GM21737 (cell line): ENCODE results near the gene ADD1.
"Not testable (repeated sequence)": the region's sequence is repeated elsewhere in the genome, so short reads cannot be mapped to it uniquely, and the experiment has no call there.

Source experiments
- ATAC-seq: cut with Tn5 transposase; IDR thresholded peaks from one replicate; pipeline ENCODE4 v1.9.1; 2021; ENCODE audit warnings: mild to moderate bottlenecking, moderate library complexity; ENCODE audit not compliant: unreplicated experiment

The ADD1 gene

DNA sequence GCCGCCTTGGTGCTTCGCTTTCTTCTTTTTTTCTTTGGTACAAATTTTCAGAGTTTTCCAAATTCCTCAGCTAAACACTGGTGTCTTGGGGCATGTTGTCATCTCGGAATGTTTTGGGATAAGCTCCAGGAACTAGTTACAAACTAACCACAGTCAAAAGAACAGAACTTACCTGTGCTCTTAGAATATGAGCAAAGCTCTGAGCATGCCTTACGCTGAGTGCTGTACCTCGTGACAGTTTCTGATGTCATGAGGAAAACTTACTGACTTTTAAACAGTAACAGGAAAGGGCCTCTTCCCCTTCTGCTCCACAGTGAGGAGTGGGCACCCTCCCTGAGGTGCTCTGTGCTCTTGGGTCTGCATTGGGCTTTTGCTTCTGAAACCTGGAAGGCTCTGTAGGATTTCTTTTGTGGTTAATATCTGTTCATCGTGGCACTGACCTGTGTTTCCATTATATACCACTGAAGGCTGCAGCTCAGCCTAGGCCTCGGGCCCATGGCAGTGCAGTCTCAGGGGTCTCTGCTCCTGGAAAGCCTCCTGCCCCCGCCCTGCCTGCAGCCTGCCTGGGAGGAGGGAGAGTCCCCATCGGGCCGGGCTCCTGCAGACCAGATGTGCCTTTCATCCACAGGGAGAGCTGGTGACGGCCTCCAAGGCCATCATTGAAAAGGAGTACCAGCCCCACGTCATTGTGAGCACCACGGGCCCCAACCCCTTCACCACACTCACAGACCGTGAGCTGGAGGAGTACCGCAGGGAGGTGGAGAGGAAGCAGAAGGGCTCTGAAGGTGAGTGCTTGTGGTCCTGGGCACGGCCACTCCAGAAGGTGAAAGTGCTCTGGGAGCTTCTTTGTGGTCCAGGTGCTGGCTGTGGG is 70.8 kb downstream of the ADD1 start:
- no peak for ATAC-seq

DNA sequence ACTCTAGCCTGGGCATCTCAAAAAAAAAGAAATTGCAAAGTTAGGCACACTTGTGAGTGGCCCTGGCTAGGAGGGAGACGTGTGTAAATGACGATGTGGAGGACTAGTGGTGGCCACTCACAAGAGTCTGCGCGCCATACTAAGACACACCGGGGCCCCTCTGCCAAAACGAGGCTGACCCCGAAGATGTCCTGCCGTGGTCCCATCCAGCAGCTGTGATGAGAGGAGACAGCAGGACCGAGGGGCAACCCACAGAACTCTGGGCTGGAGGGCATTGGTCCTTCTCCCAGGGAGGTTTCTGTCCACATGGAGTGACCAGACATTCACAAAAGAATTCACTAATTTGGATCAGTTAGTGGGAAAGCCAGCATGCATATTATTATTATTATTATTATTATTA is 72.1 kb downstream of the ADD1 start:
- ATAC-seq, result no peak

DNA sequence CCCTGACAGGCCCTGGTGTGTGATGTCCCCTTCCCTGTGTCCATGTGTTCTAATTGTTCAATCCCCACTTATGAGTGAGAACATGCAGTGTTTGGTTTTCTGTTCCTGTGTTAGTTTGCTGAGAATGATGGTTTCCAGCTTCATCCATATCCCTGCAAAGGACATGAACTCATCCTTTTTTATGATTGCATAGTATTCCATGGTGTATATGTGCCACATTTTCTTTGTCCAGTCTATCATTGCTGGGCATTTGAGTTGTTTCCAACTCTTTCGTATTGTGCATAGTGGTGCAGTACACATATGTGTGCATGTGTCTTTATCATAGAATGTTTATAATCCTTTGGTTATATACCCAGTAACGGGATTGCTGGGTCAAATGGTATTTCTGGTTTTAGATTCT is 73.1 kb downstream of the ADD1 start:
- not testable (repeated sequence) for ATAC-seq

DNA sequence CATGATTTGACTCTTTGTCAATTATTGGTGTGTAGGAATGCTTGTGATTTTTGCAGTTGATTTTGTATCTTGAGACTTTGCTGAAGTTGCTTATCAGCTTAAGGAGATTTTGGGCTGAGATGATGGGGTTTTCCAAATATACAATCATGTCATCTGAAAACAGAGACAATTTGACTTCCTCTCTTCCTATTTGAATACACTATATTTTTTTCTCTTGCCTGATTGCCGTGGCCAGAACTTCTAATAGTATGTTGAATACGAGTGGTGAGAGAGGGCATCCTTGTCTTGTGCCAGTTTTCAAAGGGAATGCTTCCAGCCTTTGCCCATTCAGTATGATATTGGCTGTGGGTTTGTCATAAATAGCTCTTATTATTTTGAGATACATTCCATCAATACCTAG is 74.7 kb downstream of the ADD1 start:
- not testable (repeated sequence) for ATAC-seq

DNA sequence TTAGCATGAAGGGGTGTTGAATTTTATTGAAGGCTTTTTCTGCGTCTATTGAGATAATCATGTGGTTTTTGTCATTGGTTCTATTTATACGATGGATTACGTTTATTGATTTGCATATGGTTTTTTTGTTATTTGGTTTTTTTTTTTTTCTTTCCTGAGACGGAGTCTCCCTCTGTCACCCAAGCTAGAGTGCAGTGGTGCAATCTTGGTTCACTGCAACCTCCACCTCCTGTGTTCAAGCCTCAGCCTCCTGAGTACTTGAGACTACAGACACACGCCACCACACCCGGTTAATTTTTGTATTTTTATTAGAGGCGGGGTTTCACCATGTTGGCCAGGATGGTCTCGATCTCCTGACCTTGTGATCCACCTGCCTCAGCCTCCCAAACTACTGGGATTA is 75.1 kb downstream of the ADD1 start:
- ATAC-seq, result not testable (repeated sequence)

DNA sequence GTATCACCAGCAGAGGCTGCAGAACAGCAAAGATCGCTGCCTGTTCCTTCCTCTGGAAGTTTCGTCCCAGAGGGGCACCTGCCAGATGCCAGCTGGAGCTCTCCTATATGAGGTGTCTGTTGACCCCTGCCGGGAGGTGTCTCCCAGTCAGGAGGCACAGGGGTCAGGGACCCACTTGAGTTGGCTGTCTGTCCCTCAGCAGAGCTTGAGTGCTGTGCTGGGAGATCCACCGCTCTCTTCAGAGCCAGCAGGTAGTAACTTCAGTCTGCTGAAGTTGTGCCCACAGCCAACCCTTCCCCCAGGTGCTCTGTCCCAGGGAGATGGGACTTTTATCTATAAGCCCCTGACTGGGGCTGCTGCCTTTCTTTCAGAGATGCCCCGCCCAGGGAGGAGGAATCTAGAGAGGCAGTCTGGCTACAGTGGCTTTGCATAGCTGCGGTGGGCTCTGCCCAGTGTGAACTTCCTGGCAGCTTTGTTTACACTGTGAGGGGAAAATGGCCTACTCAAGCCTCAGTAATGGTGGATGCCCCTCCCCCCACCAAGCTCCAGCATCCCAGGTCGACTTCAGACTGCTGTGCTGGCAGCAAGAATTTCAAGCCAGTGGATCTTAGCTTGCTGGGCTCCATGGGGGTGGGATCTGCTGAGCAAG is 78.9 kb downstream of the ADD1 start:
- not testable (repeated sequence) for ATAC-seq

DNA sequence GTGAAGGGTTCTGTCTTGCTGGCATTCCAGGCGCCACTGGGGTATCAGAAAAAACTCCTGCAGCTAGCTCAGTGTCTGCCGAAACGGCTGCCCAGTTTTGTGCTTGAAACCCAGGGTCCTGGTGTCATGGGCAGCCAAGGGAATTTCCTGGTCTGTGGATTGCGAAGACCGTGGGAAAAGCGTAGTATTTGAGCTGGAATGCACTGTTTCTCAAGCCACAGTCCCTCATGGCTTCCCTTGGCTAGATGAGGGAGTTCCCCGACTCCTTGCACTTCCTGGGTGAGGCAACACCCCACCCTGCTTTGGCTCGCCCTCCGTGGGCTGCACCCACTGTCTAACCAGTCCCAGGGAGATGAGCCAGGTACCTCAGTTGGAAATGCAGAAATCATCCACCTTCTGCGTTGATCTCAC is 79.5 kb downstream of the ADD1 start:
- no peak for ATAC-seq

DNA sequence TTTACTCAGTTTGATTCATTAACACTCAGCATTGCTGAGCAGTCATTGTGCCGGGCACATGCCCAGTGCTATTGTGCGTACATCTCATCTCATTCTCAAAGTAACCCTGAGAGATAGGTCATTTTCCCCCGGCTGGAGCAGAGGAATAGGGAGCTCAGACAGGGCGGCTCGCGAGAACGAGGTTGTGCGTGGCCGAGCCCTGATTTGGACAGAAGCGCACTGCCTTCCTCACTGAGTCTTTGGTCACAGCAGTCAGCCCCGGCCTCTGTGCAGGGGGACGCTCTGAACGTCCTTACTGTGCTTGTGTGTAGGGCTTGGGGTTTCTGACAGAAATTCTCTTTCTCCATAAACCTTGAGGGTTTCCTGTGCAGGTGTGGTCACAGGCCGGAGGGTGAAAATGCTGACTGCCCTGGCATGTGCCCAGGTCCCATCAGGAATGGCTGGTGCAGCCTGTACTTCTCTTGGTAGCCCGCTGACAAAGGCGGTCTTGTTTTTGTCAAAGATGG is 80.1 kb downstream of the ADD1 start:
- ATAC-seq, result no peak

DNA sequence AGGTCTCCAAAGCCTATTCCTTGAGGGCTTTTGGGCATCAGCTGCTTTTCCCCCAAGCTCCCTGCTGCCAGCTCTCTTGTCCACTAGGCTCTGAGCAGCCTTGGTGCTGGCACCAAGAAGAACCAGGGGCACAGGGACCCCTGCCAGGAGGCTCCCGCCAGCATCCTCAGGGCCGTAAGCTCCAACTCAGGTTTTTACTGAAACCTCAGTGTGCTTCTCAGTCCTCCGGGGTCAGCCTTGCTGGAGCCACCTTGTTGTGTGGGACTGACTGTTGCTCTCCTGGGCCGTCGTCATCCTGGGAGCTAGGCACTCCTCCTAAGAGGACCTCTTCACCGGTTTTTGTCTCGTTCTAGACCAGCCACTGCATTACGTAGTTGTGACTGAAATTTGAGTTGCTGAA is 80.6 kb downstream of the ADD1 start:
- ATAC-seq, result no peak

DNA sequence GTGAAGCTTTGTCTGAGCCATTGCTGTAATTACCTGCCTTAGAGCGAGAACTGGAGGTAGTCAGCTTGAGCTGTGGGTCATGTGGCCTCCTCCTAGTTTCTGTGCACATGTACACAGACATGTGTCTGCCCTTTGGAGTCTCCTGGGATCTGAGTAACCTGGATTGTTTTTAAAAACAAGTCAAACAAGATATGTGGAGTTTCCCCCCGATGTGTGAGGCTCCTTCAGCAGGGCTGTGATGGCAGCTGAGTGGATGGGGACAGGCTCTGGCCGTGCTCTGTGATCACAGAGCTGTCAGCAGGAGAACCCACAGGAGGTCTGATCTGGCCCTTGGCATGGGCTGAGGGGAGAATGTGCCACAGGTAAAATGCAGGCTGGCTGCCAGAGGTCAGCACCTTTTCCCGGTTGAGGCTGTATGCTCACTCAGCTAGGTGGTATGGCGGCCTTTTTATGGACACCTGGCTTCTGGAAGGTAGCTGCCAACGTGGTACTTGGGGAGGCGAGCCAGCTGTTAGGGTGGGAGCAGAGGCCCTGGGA is 81.2 kb downstream of the ADD1 start:
- ATAC-seq, result no peak

DNA sequence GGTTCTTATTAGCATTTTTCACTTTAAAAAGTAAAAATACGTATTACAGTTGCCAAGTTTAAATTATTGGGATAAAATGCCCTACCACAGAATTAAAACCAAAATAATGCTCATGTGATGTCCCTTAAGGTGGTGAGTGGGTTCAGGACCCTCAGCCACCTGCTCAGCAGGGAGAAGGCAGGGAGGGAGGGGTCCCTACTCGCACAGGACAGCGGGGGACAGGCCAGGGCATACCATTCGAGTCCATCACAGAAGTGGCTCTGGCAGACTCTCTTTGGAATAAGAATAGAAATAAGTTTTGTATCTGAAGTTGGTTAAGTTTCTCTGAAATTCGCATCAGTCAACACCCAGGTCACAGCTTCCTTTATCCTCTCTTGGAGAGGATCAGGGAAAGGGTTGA is 81.9 kb downstream of the ADD1 start:
- ATAC-seq, result no peak

GRCh38 chr4:2925931-2926860 is 82.6 kb downstream of the ADD1 start:
- no peak for ATAC-seq

DNA sequence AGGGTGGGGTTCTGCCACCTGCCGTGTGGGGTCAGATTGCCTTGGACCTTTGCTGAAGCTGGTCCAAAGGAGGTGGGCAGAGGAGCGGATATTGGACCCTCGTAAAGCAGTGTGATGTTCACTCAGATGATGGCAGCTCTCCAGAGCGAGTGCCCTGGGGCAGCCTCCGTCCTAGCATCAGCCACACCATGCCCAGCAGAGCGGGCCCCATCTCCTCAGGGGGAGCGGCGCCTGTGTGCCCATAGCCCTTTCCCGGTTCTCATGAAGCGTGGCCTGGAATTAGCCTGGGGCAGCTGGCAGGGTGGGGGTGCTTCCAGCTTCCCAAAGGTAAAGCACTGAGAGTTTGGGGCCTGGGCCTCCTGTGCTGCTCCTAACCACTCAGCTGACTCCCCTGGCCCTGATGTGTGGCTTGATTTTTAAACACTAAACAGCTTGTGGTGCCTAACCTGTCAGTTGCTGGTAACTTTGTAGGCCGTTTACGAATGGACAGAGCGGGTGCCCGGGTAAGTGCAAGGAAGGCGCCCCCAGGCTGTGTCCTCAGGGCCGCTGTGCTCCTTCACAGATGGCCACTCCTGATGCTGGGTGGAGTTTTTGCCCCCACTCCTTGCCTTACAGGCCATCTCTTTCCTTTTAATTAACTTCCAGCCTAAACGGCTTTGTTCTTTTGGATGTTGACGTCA is 83.5 kb downstream of the ADD1 start:
- no peak for ATAC-seq

- ATAC-seq, result no peak
Observed at GRCh38 chr4:2927696-2928075, 84.0 kb downstream of the ADD1 start.

DNA sequence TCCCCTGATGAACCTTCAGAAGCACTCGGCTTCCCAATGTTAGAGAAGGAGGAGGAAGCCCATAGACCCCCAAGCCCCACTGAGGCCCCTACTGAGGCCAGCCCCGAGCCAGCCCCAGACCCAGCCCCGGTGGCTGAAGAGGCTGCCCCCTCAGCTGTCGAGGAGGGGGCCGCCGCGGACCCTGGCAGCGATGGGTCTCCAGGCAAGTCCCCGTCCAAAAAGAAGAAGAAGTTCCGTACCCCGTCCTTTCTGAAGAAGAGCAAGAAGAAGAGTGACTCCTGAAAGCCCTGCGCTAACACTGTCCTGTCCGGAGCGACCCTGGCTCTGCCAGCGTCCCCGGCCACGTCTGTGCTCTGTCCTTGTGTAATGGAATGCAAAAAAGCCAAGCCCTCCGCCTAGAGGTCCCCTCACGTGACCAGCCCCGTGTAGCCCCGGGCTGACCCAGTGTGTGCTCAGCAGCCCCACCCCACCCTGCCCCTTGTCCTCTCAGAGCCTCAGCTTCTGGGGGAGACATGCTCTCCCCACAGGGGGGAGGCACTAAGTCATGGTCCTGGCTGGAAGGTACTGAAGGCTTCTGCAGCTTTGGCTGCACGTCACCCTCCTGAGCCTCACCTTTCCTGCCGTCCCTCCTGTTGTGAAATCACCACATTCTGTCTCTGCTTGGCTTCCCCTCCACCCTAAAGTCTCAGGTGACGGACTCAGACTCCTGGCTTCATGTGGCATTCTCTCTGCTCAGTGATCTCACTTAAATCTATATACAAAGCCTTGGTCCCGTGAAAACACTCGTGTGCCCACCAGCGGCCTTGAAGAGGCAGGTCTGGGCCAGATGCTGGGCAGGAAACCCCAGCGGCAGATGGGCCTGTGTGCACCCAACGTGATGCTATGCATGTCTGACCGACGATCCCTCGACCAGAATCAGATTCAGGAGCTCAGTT is 84.9 kb downstream of the ADD1 start:
- no peak for ATAC-seq

GRCh38 chr4:2929469-2929868 is 85.8 kb downstream of the ADD1 start:
- no peak for ATAC-seq

DNA sequence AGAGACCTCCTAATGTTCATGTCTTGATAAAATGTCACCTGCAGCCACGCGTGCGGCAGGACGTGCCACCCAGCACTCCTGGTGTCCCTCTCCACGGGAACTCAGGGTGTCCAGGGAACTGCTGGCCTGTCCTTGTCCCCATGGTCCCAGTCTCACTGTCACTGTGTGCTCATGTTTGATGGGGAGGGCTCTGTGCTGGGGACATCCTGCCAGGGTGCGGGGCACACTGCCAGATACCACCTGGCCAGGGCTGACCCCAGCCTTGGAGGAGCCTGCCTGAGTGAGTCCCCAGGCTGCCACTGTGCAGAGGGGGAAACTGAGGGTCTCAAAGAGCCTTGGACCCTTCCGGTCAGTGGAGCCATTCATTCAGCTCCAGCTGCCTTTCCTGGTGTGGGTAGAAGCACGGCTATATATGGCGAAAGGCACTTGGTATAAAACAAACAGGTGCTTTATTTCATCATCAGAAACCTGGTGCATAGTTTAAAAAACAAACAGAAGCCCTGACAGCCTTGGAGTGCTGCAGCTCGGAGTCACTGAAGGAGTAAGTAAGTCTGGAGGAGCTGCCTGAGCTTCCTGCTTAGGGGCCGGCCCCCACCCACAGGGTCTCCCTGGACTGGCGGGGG is 86.6 kb downstream of the ADD1 start:
- no peak for ATAC-seq

GRCh38 chr4:2930758-2931511 is 87.3 kb downstream of the ADD1 start:
- no peak for ATAC-seq
